Right lobe of liver (tissue), 4 donors: ENCODE results near the gene TGM3.

ENCODE experiments used
- CTCF ChIP-seq, 4 donors: fragments of 200-600 bp in 3 of 4; fragments of 450-650 bp in 1 of 4; IDR thresholded peaks; one replicate each; pipeline versions ENCODE4 v1.5.1 to v1.8.0; 2016 to 2022; ENCODE audit warnings: antibody characterized with exemption in 4 of 4, mild to moderate bottlenecking in 2 of 4
- POLR2A ChIP-seq: fragments of 450-650 bp; IDR thresholded peaks from one replicate; pipeline ENCODE4 v1.6.1; 2017; ENCODE audit warnings: antibody characterized with exemption, mild to moderate bottlenecking
- donor health status: DM: no; HTN: no; CAD: no.
- donor health status: DM: no; HTN: no; CAD: no.
- donor health status: DM: no; HTN: yes; CAD: no.

GRCh38 chr20:2374346-2375125 lies 78.7 kb downstream of the TGM3 start:
- TF ChIP-seq CTCF (IDR thresholded peaks at IDR 0.05) (no peak), POLR2A (no peak)
